Body of pancreas (tissue), 4 donors: ENCODE results near the gene CLNK.

Experiments used
- POLR2A ChIP-seq, 3 donors: fragments of 450-650 bp; IDR thresholded peaks; one replicate each; pipeline ENCODE4 v1.6.1; 2016; ENCODE audit warnings: antibody characterized with exemption in 3 of 3, mild to moderate bottlenecking in 2 of 3
- TF ChIP-seq, protein P1 (sequence below), 7 experiments: fragments of 450-650 bp in 4 of 7; fragments of 200-600 bp in 3 of 7; sonication (generic) in 3 of 7; IDR thresholded peaks; one replicate each; pipeline ENCODE4 v1.5.1; 2016 to 2019; ENCODE audit warnings: antibody characterized with exemption in 7 of 7

DNA sequence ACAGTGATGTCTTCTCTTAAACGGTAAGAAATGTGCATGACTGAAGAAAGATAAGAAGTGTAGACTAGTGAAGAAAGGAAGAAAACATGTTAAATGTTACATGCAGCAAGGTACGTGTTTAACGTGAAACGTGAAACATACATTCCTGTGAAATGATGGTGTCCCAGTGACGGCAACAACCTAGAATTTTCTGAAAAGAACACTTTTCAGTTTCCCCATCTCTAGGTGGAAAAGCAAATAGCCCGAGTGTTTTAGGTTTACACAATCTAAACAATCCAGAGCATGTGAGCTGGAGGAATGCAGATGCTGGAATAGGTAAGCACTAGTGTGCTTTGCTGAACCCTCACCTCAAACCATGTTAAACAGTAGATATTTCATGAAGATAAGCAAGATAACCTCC, 60.7 kb downstream of the CLNK start:
- TF ChIP-seq, protein P1, sequence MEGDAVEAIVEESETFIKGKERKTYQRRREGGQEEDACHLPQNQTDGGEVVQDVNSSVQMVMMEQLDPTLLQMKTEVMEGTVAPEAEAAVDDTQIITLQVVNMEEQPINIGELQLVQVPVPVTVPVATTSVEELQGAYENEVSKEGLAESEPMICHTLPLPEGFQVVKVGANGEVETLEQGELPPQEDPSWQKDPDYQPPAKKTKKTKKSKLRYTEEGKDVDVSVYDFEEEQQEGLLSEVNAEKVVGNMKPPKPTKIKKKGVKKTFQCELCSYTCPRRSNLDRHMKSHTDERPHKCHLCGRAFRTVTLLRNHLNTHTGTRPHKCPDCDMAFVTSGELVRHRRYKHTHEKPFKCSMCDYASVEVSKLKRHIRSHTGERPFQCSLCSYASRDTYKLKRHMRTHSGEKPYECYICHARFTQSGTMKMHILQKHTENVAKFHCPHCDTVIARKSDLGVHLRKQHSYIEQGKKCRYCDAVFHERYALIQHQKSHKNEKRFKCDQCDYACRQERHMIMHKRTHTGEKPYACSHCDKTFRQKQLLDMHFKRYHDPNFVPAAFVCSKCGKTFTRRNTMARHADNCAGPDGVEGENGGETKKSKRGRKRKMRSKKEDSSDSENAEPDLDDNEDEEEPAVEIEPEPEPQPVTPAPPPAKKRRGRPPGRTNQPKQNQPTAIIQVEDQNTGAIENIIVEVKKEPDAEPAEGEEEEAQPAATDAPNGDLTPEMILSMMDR (IDR thresholded peaks at IDR 0.05): no peak
- no peak for TF ChIP-seq POLR2A (IDR thresholded peaks at IDR 0.05)
